NCI-H2171 (cell line): ENCODE measurements around the gene TEX35.

Source experiments
- DNase-seq: peaks from one replicate; lab custom pipeline; 2025; lab: John Stamatoyannopoulos, UW

The TEX35 gene

GRCh38 chr1:178512566-178513277 is at the start of gene TEX35:
Gene TEX35, plus strand, starts transcription at chr1:178513109. Its CDS starts 80 bp downstream, at chr1:178513189.
- DNase-seq = no peak

- no peak for DNase-seq
These were observed 48.8 kb upstream of the TEX35 start for GRCh38 chr1:178464141-178464540.

GRCh38 chr1:178464566-178464965 is 48.3 kb upstream of the TEX35 start:
- DNase-seq = no peak

GRCh38 chr1:178465011-178465410 is 47.9 kb upstream of the TEX35 start:
- no peak for DNase-seq

- no peak for DNase-seq
These were observed 45.1 kb upstream of the TEX35 start for GRCh38 chr1:178467837-178468236.

- no peak for DNase-seq
These were observed 42.4 kb upstream of the TEX35 start for GRCh38 chr1:178470411-178470960.

GRCh38 chr1:178472531-178472930 is 40.4 kb upstream of the TEX35 start:
- no peak for DNase-seq

GRCh38 chr1:178477373-178477772 is 35.5 kb upstream of the TEX35 start:
- DNase-seq = no peak

- no peak for DNase-seq
These were observed 35.1 kb upstream of the TEX35 start for GRCh38 chr1:178477841-178478240.

GRCh38 chr1:178483251-178483957 is 29.5 kb upstream of the TEX35 start:
- DNase-seq = no peak

GRCh38 chr1:178484698-178485225 is 28.1 kb upstream of the TEX35 start:
- no peak for DNase-seq

- no peak for DNase-seq
These were observed 27.3 kb upstream of the TEX35 start for GRCh38 chr1:178485541-178485981.

GRCh38 chr1:178486100-178487069 is 26.5 kb upstream of the TEX35 start:
- no peak for DNase-seq

GRCh38 chr1:178487070-178487615 is 25.8 kb upstream of the TEX35 start:
- no peak for DNase-seq

GRCh38 chr1:178488393-178488792 is 24.5 kb upstream of the TEX35 start:
- no peak for DNase-seq

GRCh38 chr1:178489399-178489798 is 23.5 kb upstream of the TEX35 start:
- no peak for DNase-seq

GRCh38 chr1:178490136-178490535 is 22.8 kb upstream of the TEX35 start:
- no peak for DNase-seq

GRCh38 chr1:178490967-178491366 is 21.9 kb upstream of the TEX35 start:
- no peak for DNase-seq

GRCh38 chr1:178491721-178492120 is 21.2 kb upstream of the TEX35 start:
- no peak for DNase-seq

GRCh38 chr1:178492341-178492740 is 20.6 kb upstream of the TEX35 start:
- no peak for DNase-seq

- DNase-seq = no peak
These were observed 19.6 kb upstream of the TEX35 start for GRCh38 chr1:178493301-178493741.
